Measurements from ENCODE around the gene PDPR. TPM values are rescaled to one million over a fixed set of nuclear protein-coding genes. Genes with fewer than 3 reads are reported as not detected.
"Not testable (repeated sequence)": the region's sequence is repeated elsewhere in the genome, so short reads cannot be mapped to it uniquely, and the experiment has no call there.

Gene PDPR
- total RNA-seq, 1 experiment from 2014 or later: 6.8 TPM

DNA sequence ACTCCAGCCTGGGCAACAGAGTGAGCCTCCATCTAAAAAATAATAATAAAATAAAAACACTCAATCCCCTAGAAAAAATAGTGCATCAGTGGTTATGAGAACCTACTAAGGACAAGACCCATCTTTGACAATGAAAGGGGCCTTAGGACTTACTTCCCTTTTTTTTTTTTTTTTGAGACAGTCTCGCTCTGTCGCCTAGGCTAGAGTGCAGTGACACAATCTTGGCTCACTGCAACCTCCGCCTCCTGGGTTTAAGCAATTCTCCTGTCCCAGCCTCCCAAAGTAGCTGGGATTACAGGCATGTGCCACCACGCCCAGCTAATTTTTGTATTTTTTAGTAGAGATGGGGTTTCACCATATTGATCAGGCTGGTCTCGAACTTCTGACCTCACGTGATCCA lies 2.0 kb upstream of the PDPR start:
- H3K27me3 ChIP-seq (replicated peaks); H3K27ac ChIP-seq: not testable (repeated sequence)

DNA sequence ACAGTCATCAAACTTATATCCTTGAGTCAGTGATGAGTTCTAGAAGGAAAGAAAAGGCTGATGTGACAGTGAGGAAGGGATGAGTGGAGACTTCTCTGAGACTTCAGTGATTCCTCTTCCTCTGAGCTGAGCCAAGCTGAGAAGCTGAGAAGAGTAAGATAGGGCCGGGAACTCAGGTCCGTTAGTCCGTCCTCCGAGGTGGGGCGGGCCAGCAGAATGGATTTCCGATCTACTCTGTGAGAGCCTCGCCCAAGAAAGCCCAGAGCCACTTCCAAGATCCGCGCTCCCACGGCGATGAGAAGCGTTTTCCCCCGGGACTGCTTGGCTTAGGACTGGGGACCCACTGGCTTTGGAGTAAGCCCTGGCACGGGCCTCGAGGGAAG lies 542 bp upstream of the PDPR start:
- not testable (repeated sequence) for H3K4me3 ChIP-seq; H3K27ac ChIP-seq; H3K27me3 ChIP-seq (replicated peaks); H3K4me1 ChIP-seq (replicated peaks); H3K9me3 ChIP-seq (replicated peaks); H3K36me3 ChIP-seq; DNase-seq (ENCODE audit: low read depth in 1 of 2, low spot score in 2 of 2)

More for the DNA sequence above, 2.0 kb upstream of the PDPR start:
- not testable (repeated sequence) for DNase-seq (ENCODE audit: low read depth in 1 of 2, low spot score in 2 of 2); H3K9me3 ChIP-seq (replicated peaks); H3K4me3 ChIP-seq; H3K36me3 ChIP-seq; H3K4me1 ChIP-seq (replicated peaks)

DNA sequence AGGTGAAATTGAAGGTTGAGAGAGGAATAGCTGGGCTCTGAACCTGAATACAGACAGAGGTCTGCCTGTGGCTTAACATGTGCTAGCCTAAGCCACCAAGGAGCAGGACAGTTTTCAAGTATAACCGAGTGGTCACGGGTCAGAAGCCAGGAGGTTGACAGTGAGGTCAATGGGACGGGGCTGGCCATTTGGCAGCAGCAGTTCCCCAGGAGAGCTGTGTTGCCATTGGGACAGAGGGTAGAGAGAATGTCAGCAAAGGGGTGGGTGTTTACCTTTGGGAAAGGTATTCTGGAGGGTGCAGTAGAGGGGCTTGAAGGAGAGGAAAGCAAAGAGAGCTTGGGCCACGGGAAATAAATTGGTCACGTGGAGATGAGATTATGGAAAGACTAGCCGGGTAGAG lies 4.2 kb downstream of the PDPR start:
- H3K27me3 ChIP-seq (replicated peaks); H3K9me3 ChIP-seq (replicated peaks); DNase-seq (ENCODE audit: low read depth in 1 of 2, low spot score in 2 of 2): not testable (repeated sequence)

DNA sequence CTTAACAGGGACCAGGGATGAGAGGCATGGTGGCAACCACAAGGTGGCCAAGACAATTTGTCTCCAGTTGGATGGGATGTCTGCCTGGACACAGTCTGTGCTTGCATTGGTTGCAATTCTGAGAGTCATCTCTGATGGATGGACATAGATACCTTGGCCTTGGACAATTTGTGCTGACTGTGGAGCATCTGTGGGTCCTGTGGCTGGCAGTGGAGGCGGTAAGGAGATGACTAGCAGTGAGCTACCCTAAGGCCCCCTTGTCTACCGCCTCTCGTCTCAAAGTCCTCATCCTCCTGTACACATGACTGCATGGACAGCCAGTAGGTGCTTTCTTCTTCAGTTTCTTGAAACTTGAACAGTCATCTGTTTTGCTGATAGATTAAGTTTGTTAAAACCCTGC lies 4.6 kb downstream of the PDPR start:
- not testable (repeated sequence) for H3K36me3 ChIP-seq; H3K9me3 ChIP-seq (replicated peaks); H3K27ac ChIP-seq; H3K4me3 ChIP-seq; H3K4me1 ChIP-seq (replicated peaks); DNase-seq (ENCODE audit: low read depth in 1 of 2, low spot score in 2 of 2); H3K27me3 ChIP-seq (replicated peaks)

More for the DNA sequence above, 4.2 kb downstream of the PDPR start:
- H3K4me3 ChIP-seq; H3K36me3 ChIP-seq; H3K27ac ChIP-seq; H3K4me1 ChIP-seq (replicated peaks): not testable (repeated sequence)

DNA sequence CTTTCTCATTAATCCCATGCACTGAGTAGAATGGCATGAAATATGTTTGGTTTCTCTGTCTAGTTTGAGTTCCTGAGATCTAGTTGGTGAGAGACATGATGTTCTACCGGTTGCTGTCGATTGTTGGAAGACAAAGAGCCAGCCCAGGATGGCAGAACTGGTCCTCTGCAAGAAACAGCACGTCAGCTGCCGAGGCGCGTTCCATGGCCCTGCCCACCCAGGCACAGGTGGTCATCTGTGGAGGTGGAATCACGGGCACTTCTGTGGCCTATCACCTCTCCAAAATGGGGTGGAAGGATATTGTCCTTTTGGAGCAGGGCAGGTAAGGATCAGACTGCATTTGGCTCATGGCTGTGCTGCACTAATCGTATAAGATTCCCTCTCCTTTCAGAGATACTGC lies 6.3 kb downstream of the PDPR start:
- not testable (repeated sequence) for H3K9me3 ChIP-seq (replicated peaks); H3K36me3 ChIP-seq; H3K4me3 ChIP-seq; H3K4me1 ChIP-seq (replicated peaks); H3K27ac ChIP-seq; H3K27me3 ChIP-seq (replicated peaks); DNase-seq (ENCODE audit: low read depth in 1 of 2, low spot score in 2 of 2)

DNA sequence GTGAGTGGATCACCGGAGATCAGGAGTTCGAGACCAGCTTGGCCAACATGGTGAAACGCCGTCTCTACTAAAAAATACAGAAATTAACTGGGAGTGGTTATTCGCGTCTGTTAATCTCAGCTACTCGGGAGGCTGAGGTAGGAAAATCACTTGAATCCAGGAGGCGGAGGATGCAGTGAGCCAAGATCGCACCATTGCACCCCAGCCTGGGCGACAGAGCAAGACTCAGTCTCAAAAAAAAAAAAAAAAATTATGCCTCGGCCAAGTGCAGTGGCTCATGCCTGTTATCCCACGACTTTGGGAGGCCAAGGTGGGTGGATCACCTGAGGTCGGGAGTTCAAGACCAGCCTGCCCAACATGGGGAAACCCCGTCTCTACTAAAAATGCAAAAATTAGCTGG lies 9.7 kb downstream of the PDPR start:
- not testable (repeated sequence) for DNase-seq (ENCODE audit: low read depth in 1 of 2, low spot score in 2 of 2); H3K27me3 ChIP-seq (replicated peaks); H3K36me3 ChIP-seq; H3K9me3 ChIP-seq (replicated peaks); H3K4me1 ChIP-seq (replicated peaks); H3K4me3 ChIP-seq; H3K27ac ChIP-seq

DNA sequence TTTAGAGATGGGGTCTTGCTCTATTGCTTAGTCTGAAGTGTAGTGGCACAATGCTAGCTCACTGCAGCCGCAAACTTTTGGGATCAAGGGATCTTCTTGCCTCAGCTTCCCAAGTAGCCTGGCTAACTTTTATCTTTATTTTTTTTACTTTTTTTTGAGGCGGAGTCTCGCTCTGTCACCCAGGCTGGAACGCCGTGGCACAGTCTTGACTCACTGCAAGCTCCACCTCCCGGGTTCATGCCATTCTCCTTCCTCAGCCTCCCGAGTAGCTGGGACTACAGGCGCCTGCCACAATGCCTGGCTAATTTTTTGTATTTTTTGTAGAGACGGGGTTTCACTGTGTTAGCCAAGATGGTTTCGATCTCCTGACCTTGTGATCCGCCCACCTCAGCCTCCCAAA lies 12.1 kb downstream of the PDPR start:
- not testable (repeated sequence) for H3K4me1 ChIP-seq (replicated peaks); H3K36me3 ChIP-seq; H3K27ac ChIP-seq; H3K27me3 ChIP-seq (replicated peaks); DNase-seq (ENCODE audit: low read depth in 1 of 2, low spot score in 2 of 2); H3K4me3 ChIP-seq; H3K9me3 ChIP-seq (replicated peaks)

DNA sequence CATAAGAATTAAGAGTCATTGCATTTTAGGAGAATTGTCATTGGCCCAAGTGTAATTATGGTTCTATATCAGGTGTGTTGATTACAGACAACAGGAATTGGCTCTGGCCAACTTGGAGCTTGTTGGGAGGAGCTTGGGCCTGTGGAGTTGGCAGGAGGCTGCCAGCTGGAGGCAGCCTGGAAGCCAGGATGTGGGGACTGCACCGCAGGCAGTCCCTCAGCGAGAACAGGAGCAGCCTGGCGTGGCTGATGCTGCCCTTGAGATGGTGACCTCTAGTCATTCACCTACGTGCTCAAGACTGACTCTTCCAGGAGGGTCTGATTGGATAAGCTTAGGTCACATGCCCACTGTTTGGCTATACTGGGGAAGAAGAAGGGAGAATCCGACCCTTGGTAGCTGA lies 13.6 kb downstream of the PDPR start:
- not testable (repeated sequence) for H3K4me3 ChIP-seq; H3K4me1 ChIP-seq (replicated peaks); H3K27ac ChIP-seq; DNase-seq (ENCODE audit: low read depth in 1 of 2, low spot score in 2 of 2); H3K9me3 ChIP-seq (replicated peaks); H3K27me3 ChIP-seq (replicated peaks); H3K36me3 ChIP-seq

DNA sequence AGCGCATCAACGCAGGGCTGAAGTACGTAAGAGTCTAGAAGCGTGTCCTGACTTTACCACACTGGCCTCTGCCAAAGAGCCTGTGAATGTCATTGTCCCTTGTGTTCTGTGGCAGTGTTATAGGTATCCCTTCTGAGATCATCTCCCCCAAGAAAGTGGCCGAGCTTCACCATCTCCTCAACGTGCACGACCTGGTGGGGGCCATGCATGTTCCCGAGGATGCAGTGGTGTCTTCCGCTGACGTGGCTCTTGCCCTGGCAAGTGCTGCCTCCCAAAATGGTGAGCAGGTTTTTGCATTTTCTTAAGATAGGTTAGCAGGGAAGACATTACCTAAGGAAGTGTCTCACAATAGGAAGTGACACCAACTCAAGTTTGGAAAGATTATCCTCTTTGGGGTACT lies 14.7 kb downstream of the PDPR start:
- H3K4me1 ChIP-seq (replicated peaks); H3K36me3 ChIP-seq; DNase-seq (ENCODE audit: low read depth in 1 of 2, low spot score in 2 of 2); H3K27ac ChIP-seq; H3K4me3 ChIP-seq; H3K27me3 ChIP-seq (replicated peaks); H3K9me3 ChIP-seq (replicated peaks): not testable (repeated sequence)

DNA sequence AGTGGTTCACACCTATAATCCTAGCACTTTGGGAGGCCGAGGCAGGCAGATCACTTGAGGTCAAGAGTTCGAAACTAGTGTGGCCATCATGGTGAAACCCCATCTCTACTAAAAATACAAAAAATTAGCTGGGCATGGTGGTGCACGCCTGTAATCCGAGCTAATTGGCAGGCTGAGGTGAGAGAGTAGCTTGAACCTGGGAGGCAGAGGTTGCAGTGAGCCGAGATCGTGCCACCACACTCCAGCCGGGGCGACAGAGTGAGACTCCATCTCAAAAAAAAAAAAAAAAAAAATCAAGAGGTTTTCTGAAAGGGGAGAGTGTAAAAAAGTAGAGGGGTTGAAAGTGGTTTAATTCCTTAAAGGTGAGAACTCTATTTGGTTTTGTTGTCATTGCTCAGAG lies 21.7 kb downstream of the PDPR start:
- H3K27ac ChIP-seq; H3K4me3 ChIP-seq; H3K9me3 ChIP-seq (replicated peaks); DNase-seq (ENCODE audit: low read depth in 1 of 2, low spot score in 2 of 2); H3K27me3 ChIP-seq (replicated peaks); H3K36me3 ChIP-seq; H3K4me1 ChIP-seq (replicated peaks): not testable (repeated sequence)

DNA sequence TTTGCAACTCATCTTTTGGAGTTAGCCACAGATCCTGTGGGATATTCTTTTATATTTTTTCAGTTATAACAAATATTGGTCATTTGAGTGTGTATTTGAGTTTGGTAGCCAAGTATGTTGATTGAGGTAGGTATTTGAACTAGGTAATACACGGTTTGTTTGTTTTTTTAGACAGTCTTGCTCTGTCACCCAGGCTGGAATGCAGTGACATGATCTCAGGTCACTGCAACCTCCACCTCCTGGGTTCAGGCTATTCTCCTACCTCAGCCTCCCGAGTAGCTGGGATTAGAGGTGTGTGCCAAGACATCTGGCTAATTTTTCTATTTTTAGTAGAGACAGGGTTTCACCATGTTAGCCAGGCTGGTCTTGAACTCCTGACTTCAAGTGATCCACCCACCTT lies 22.5 kb downstream of the PDPR start:
- not testable (repeated sequence) for H3K4me3 ChIP-seq; H3K27ac ChIP-seq; DNase-seq (ENCODE audit: low read depth in 1 of 2, low spot score in 2 of 2); H3K9me3 ChIP-seq (replicated peaks); H3K4me1 ChIP-seq (replicated peaks); H3K27me3 ChIP-seq (replicated peaks)
- peaks cover 14% of the 10 kb centered on the region for H3K36me3 ChIP-seq

DNA sequence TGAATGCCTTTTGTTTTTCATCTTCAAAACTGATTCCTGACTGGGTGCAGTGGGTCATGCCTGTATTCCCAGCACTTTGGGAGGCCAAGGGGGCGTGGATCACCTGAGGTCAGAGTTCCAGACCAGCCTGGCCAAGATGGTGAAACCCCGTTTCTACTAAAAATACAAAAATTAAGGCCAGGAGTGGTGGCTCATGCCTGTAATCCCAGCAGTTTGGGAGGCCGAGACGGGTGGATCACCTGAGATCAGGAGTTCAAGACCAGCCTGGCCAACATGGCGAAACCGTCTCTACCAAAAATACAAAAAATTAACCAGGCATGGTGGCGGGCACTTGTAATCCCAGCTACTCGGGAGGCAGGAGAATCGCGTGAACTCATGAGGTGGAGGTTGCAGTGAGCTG lies 28.6 kb downstream of the PDPR start:
- peaks cover 14% of the 10 kb centered on the region for H3K36me3 ChIP-seq
- H3K9me3 ChIP-seq (replicated peaks); H3K27ac ChIP-seq; DNase-seq (ENCODE audit: low read depth in 1 of 2, low spot score in 2 of 2); H3K4me3 ChIP-seq; H3K4me1 ChIP-seq (replicated peaks); H3K27me3 ChIP-seq (replicated peaks): not testable (repeated sequence)

DNA sequence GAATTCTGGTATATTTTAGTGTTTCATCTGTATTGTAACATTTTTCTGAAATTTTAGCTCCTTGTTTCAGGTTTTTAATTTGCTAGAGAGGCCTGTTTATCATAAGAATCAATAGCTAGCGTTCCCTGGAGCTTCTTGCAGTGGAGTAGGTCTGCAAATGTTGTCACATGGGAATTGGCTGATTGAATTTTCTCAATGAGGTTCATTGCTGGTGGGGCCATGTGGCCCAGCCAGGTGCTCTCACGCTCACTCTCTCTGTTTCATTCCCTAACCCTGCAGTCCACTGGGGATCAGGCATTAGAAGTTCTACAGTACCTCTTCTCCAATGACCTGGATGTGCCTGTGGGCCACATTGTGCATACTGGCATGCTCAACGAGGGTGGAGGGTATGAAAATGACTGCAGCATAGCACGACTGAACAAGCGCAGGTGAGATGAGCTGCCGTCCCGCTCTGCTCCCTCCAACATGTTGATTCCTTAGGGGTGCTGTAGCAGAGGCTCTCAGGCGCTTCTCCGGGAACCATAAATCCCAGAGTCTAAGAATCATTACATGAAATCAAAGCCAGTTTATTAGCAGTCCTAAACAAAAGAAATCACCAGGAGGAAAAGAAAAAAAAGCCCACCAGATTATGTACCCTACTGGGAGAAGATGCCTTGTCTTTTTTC lies 29.2 kb downstream of the PDPR start:
- not testable (repeated sequence) for H3K4me3 ChIP-seq; H3K27ac ChIP-seq; H3K9me3 ChIP-seq (replicated peaks); H3K4me1 ChIP-seq (replicated peaks); DNase-seq (ENCODE audit: low read depth in 1 of 2, low spot score in 2 of 2); H3K27me3 ChIP-seq (replicated peaks)
- peaks cover 14% of the 10 kb centered on the region for H3K36me3 ChIP-seq

DNA sequence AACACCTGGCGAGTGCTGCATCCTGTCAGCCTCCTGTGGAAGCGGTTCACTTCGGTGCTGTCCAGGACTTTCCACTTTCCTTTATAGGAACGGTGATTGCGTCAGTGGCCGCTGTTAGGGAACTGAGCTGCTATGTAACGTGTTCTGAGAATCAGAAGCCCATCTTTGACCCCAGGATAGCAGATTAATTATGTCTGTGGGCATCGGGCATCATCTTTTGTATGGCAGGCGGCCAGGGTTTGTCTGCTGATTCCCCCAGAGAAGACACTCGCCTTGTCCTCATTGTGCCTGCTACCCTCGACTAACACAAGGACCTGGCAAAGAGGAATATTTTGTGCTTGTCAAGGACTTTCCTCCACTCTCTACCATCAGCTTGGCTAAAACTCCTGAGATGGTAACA lies 33.7 kb downstream of the PDPR start:
- H3K4me3 ChIP-seq, H3K27ac ChIP-seq: not testable (repeated sequence)
- H3K36me3 ChIP-seq: peaks cover 39% of the 10 kb centered on the region

DNA sequence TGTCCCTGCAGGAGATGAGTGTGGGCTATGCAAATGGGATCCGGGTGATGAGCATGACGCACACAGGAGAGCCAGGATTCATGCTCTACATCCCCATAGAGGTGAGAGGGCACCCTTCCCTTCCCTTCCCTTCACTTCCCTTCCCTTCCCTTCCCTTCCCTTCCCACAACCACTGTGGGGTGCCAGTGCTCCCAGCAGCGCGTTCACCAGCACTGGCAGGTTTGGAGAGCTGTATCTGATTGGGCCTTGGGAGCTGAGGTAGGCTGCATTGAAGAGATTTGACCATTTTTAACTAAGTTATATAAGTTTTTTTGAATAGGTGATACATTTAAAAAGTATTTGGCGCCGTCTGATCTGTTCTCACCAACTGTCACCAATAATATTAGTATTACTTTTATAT lies 34.3 kb downstream of the PDPR start:
- not testable (repeated sequence) for H3K4me3 ChIP-seq; H3K9me3 ChIP-seq (replicated peaks); H3K4me1 ChIP-seq (replicated peaks); H3K27me3 ChIP-seq (replicated peaks); H3K27ac ChIP-seq; DNase-seq (ENCODE audit: low read depth in 1 of 2, low spot score in 2 of 2)
- H3K36me3 ChIP-seq: peaks cover 45% of the 10 kb centered on the region

More for the DNA sequence above, 33.7 kb downstream of the PDPR start:
- not testable (repeated sequence) for DNase-seq (ENCODE audit: low read depth in 1 of 2, low spot score in 2 of 2); H3K27me3 ChIP-seq (replicated peaks); H3K9me3 ChIP-seq (replicated peaks); H3K4me1 ChIP-seq (replicated peaks)
